ENCODE data around the gene ABCC1.

DNA sequence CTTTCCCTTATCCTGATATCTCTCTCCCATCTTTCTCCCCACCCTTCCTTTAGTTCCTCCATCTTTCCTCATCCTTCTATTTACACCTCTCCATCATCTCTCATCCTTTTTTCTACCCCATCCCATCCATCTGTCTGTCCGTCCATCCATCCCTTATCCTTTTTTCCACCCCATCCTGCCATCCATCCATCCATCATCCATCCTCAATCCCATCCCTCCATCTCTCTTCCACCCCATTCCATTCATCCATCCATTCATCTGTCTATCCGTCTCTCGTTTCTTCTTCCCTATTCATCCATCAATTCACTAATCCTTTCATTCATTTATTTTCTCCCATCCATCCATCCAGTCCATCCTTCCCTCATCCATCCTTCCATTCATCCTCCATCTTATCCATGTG, 205.8 kb downstream of the ABCC1 start:
- TF ChIP-seq, protein P1, sequence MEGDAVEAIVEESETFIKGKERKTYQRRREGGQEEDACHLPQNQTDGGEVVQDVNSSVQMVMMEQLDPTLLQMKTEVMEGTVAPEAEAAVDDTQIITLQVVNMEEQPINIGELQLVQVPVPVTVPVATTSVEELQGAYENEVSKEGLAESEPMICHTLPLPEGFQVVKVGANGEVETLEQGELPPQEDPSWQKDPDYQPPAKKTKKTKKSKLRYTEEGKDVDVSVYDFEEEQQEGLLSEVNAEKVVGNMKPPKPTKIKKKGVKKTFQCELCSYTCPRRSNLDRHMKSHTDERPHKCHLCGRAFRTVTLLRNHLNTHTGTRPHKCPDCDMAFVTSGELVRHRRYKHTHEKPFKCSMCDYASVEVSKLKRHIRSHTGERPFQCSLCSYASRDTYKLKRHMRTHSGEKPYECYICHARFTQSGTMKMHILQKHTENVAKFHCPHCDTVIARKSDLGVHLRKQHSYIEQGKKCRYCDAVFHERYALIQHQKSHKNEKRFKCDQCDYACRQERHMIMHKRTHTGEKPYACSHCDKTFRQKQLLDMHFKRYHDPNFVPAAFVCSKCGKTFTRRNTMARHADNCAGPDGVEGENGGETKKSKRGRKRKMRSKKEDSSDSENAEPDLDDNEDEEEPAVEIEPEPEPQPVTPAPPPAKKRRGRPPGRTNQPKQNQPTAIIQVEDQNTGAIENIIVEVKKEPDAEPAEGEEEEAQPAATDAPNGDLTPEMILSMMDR (IDR thresholded peaks at IDR 0.05): no peak
- TF ChIP-seq POLR2AphosphoS5 (IDR thresholded peaks at IDR 0.05) (no peak), POLR2A (IDR thresholded peaks at IDR 0.05) (no peak)
